IMR-90 (cell line): ENCODE measurements around the gene KLHDC3. TPM values are rescaled to one million over a fixed set of nuclear protein-coding genes. Genes with fewer than 3 reads are reported as not detected.
A peak's percentile ranks its signal among the peaks of the same experiment; 100 is the strongest.

Experiments
- ATAC-seq: fragments of 200-7000 bp; cut with Tn5 transposase; 2 replicates; pipeline ENCODE4 v1.9.1; 2020; ENCODE audit warnings: low read depth, mild to moderate bottlenecking, moderate library complexity
- BruUV-seq: library from RNA; stranded (reverse); fragments of 400-500 nt; replicated peaks from 2 replicates; lab custom pipeline; 2021; lab: Mats Ljungman, UMichigan
- CTCF ChIA-PET: fragments of 300-600 bp; formaldehyde crosslinking; extraction: SDS; loops from one replicate; lab custom pipeline; 2021; ENCODE audit warnings: antibody characterized with exemption; lab: Yijun Ruan, JAX
- POLR2A ChIA-PET: fragments of 300-600 bp; sonication (Branson Sonifier 250); formaldehyde crosslinking; loops from one replicate; lab custom pipeline; 2022; ENCODE audit warnings: antibody characterized with exemption; ENCODE audit not compliant: unreplicated experiment; lab: Charles Lee
- DNase-seq: peaks from one replicate; pipeline ENCODE4 v3.0.0; 2013
- H2AFZ ChIP-seq: replicated peaks from 2 replicates; pipeline ENCODE3; 2013; ENCODE audit warnings: low read length, mild to moderate bottlenecking; ENCODE audit not compliant: poor library complexity
- H2AK5ac ChIP-seq: 2 replicates; pipeline ENCODE4 v1.6.1; 2013; ENCODE audit warnings: low read depth, low read length, inconsistent platforms
- H2AK9ac ChIP-seq: replicated peaks from 2 replicates; pipeline ENCODE3; 2013; ENCODE audit warnings: mild to moderate bottlenecking, low read depth, low read length, moderate library complexity; ENCODE audit not compliant: poor library complexity
- H2BK120ac ChIP-seq: 2 replicates; pipeline ENCODE4 v1.6.1; 2013; ENCODE audit warnings: low read depth, low read length, inconsistent platforms
- H2BK15ac ChIP-seq: 3 replicates; pipeline ENCODE4 v1.6.1; 2013; ENCODE audit warnings: low read depth, low read length, inconsistent platforms
- H2BK20ac ChIP-seq: 2 replicates; pipeline ENCODE4 v1.6.1; 2013; ENCODE audit warnings: low read depth, mild to moderate bottlenecking, inconsistent platforms, low read length, moderate library complexity
- H2BK5ac ChIP-seq: 2 replicates; pipeline ENCODE4 v1.6.1; 2013; ENCODE audit warnings: mild to moderate bottlenecking, low read depth, low read length, inconsistent platforms; ENCODE audit not compliant: poor library complexity, severe bottlenecking
- H3K14ac ChIP-seq: replicated peaks from 2 replicates; pipeline ENCODE4 v1.6.1; 2013; ENCODE audit warnings: low read depth, low read length, inconsistent platforms
- H3K18ac ChIP-seq: 2 replicates; pipeline ENCODE4 v1.6.1; 2013; ENCODE audit warnings: low read depth, low read length, control low read depth
- H3K23ac ChIP-seq: 2 replicates; pipeline ENCODE4 v1.6.1; 2013; ENCODE audit warnings: low read depth, low read length, inconsistent platforms
- H3K27ac ChIP-seq: 2 replicates; pipeline ENCODE4 v1.5.1; 2013; ENCODE audit warnings: mild to moderate bottlenecking, control low read depth, low read length; ENCODE audit not compliant: insufficient read depth
- H3K27me3 ChIP-seq: 2 replicates; pipeline ENCODE4 v1.6.1; 2013; ENCODE audit warnings: low read length; ENCODE audit not compliant: control insufficient read depth, insufficient read depth
- H3K36me3 ChIP-seq: 2 replicates; pipeline ENCODE4 v1.6.1; 2013; ENCODE audit warnings: low read length, mixed read lengths; ENCODE audit not compliant: control insufficient read depth, insufficient read depth
- H3K4ac ChIP-seq: 2 replicates; pipeline ENCODE4 v1.6.1; 2013; ENCODE audit warnings: low read depth, low read length, inconsistent platforms
- H3K4me1 ChIP-seq: 2 replicates; pipeline ENCODE4 v1.6.1; 2013; ENCODE audit warnings: low read length, mixed read lengths; ENCODE audit not compliant: control insufficient read depth, insufficient read depth
- H3K4me2 ChIP-seq: 2 replicates; pipeline ENCODE4 v1.6.1; 2013; ENCODE audit warnings: low read depth, mild to moderate bottlenecking, control low read depth, low read length, moderate library complexity
- H3K4me3 ChIP-seq: 2 replicates; pipeline ENCODE4 v1.5.1; 2013; ENCODE audit warnings: low read depth, mild to moderate bottlenecking, control low read depth, low read length, moderate library complexity; ENCODE audit not compliant: insufficient read depth
- H3K56ac ChIP-seq: 2 replicates; pipeline ENCODE4 v1.6.1; 2013; ENCODE audit warnings: low read length, inconsistent platforms; ENCODE audit not compliant: insufficient read depth; ENCODE audit errors: extremely low read depth
- H3K79me1 ChIP-seq, 2 experiments: 2 replicates each; pipeline ENCODE4 v1.6.1; 2013; ENCODE audit warnings: low read length in 2 of 2, inconsistent platforms in 1 of 2, low read depth in 1 of 2
- H3K9ac ChIP-seq: 2 replicates; pipeline ENCODE4 v1.6.1; 2013; ENCODE audit warnings: low read depth, low read length, control low read depth
- H3K9me1 ChIP-seq: 2 replicates; pipeline ENCODE4 v1.6.1; 2013; ENCODE audit warnings: low read length, inconsistent platforms; ENCODE audit not compliant: insufficient read depth
- H3K9me3 ChIP-seq: 2 replicates; pipeline ENCODE4 v1.6.1; 2013; ENCODE audit warnings: low read length; ENCODE audit not compliant: control insufficient read depth, insufficient read depth
- H4K20me1 ChIP-seq: 2 replicates; pipeline ENCODE4 v1.6.1; 2013; ENCODE audit warnings: low read length, inconsistent platforms; ENCODE audit not compliant: insufficient read depth
- H4K5ac ChIP-seq: 2 replicates; pipeline ENCODE4 v1.6.1; 2013; ENCODE audit warnings: mild to moderate bottlenecking, low read depth, low read length, control low read depth
- H4K8ac ChIP-seq, 2 experiments: 2 replicates each; pipeline ENCODE4 v1.6.1; 2013; ENCODE audit warnings: low read depth in 2 of 2, low read length in 2 of 2, control low read depth in 1 of 2, inconsistent platforms in 1 of 2
- H4K91ac ChIP-seq: 2 replicates; pipeline ENCODE4 v1.6.1; 2013; ENCODE audit warnings: low read depth, low read length, inconsistent platforms; ENCODE audit not compliant: insufficient read depth
- CEBPB ChIP-seq: IDR thresholded peaks from 2 replicates; pipeline ENCODE4 v1.6.1; 2012; ENCODE audit warnings: low read depth, low read length, improper control_type of control experiment
- POLR2A ChIP-seq: IDR thresholded peaks from 2 replicates; pipeline ENCODE4 v1.6.1; 2012; ENCODE audit warnings: mild to moderate bottlenecking, low read depth, low read length
- WGBS, 2 experiments: methylation state at CpG; one replicate each; pipeline versions ENCODE4 v1.1.5 to v1.1.7; 2013; ENCODE audit warnings: missing lambda C conversion rate in 2 of 2; ENCODE audit not compliant: insufficient read length in 1 of 2; ENCODE audit errors: extremely low coverage in 2 of 2; 5-methylcytosine and 5-hydroxymethylcytosine counted together
- dilution Hi-C: fragments of 300-500 bp; cut with HindIII; formaldehyde crosslinking; loops from one replicate; pipeline ENCODE4 v1.14.3; 2018; ENCODE audit warnings: low sequenced_read_pairs; ENCODE audit not compliant: unreplicated experiment
- in situ Hi-C: fragments of 300-500 bp; cut with MboI; formaldehyde crosslinking; loops from 3 replicates; pipeline ENCODE4 v1.14.3; 2019; ENCODE audit warnings: low sequenced_read_pairs, inconsistent platforms, mixed read lengths
- intact Hi-C: fragments of 100-400 bp; cut with micrococcal nuclease; formaldehyde crosslinking; loops from 2 replicates; pipeline ENCODE4 v1.10.0; 2022
- polyA plus RNA-seq, 3 experiments: library from polyadenylated mRNA; depleted of rRNA; stranded (reverse); fragments of >200 nt; gene quantifications; 2 replicates each; pipeline ENCODE4 v1.2.3, GENCODE V29; 2012; ENCODE audit warnings: low replicate concordance in 1 of 3
- total RNA-seq: library from RNA; depleted of rRNA; stranded (reverse); fragments of >200 nt; gene quantifications from 2 replicates; pipeline ENCODE4 v1.2.3, GENCODE V29; 2012

KLHDC3 gene
- total and polyA plus RNA-seq, 2 of the 4 experiments (the other 2 are of a cell fraction): 57.1 to 76.0 TPM

DNA sequence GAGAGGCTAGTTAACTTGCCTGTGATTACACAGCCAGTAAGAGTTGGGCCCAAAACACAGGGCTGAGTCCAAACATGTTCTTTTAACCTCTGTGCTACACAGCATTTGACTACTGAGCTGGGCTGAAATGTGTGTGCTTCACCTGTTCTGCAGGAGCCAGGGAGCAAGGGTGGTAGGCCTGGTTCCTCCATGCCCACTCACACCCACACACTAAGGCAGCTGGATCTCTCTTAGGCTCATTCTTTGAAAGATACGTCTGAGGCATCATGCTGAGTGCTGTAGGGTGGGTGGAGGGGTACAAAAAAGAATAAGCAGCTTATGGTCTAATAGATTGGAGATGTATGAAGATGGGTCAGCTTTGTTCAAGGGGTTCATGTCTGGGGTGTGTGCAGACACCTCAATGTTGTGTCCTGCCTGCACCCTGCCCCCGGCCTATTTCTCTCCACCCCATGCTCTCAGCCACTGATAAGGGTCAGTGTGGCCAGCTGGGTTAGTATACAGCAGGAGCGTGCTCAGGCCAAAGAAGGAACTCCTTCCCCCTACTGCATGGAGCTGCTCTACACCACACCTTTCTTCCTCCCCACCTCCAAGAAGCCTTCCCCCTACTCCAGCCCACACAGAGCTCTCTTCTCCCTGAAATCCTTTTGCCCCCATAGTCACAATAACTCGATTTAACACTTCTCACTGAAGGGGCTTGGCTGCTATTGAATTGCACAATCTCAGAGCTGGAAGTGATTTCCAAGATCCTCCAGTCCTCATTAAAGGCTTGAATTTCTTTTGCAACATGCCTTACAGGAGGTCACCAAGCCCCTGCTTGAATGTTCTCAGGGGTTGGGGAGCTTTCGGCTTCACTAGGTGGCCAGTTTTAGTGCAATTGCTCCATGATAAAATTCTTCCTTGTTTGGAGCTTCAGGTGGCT lies 26.3 kb upstream of the KLHDC3 start:
- Histone ChIP-seq H3K36me3 (peaks cover 23% of the 10 kb centered on the region), H2BK15ac (no peak overlapping the region), H3K56ac (no peak overlapping the region), H3K18ac (no peak overlapping the region), H3K9me3 (no peaks in the 10 kb centered on the region), H2BK5ac (no peak overlapping the region), H3K4ac (no peak overlapping the region), H3K4me1 (peaks cover 3% of the 10 kb centered on the region; the same call in 1 of the 2 replicates), H2AFZ (no peak overlapping the region), H3K9ac (no peak overlapping the region), H3K27me3 (no peaks in the 10 kb centered on the region), H4K20me1 (peaks cover 30% of the 10 kb centered on the region), H3K27ac (no peak overlapping the region), H3K4me2 (no peak overlapping the region), H2BK120ac (no peak overlapping the region), H3K23ac (peak overlapping the region; percentile 45; the same call in 1 of the 2 replicates), H2AK5ac (no peak overlapping the region), H3K79me1 (peaks cover 50 to 61% of the 10 kb centered on the region in 2 experiments), H3K4me3 (no peak overlapping the region), H3K9me1 (peaks cover 19% of the 10 kb centered on the region; the same call in 1 of the 2 replicates), H3K14ac (no peak overlapping the region), H4K5ac (no peak overlapping the region), H2AK9ac (no peak overlapping the region), H4K91ac (no peak overlapping the region), H4K8ac (no peak overlapping the region), H2BK20ac (no peak overlapping the region)
- POLR2A ChIA-PET: no interaction called here
- ATAC-seq (no peak), DNase-seq (no peak)
- CTCF ChIA-PET: no interaction called here
- 17% methylated on average over 1 of the region's 5 CpGs; no CpG with 5 or more reads in 1 of the 2 experiments for WGBS, 2 experiments
- no TSS peak for BruUV-seq
- TF ChIP-seq CEBPB (peak; percentile 55; the same call in 1 of the 2 replicates), POLR2A (no peak)
- intact Hi-C loops (no loop called here), dilution Hi-C loops (no loop called here), in situ Hi-C loops (no loop called here)
